HepG2 (cell line): ENCODE measurements around the gene KIAA1755. TPM values are rescaled to one million over a fixed set of nuclear protein-coding genes. Genes with fewer than 3 reads are reported as not detected.

Experiments used
- ATAC-seq: fragments of 200-7000 bp; cut with Tn5 transposase; 3 replicates; pipeline ENCODE4 v1.9.1; 2020; ENCODE audit warnings: mild to moderate bottlenecking, moderate library complexity
- BruUV-seq: library from RNA; stranded (reverse); fragments of 400-500 nt; replicated peaks from 2 replicates; lab custom pipeline; 2021; lab: Mats Ljungman, UMichigan
- CTCF ChIA-PET: fragments of 300-600 bp; formaldehyde crosslinking; extraction: SDS; loops from one replicate; lab custom pipeline; 2021; ENCODE audit warnings: low total read pairs, inconsistent platforms, low intra/inter-chr PET ratio; lab: Yijun Ruan, JAX
- POLR2A ChIA-PET: fragments of 350-600 bp; sonication (Branson Sonifier 250); formaldehyde crosslinking; loops from one replicate; lab custom pipeline; 2020; ENCODE audit warnings: antibody characterized with exemption, inconsistent platforms; lab: Yijun Ruan, JAX
- DNase-seq: peaks from one replicate; pipeline ENCODE4 v3.0.0-alpha.2; 2015; ENCODE audit warnings: low spot score
- FAIRE-seq: peaks from 3 replicates; lab custom pipeline; 2011; peaks lifted over from hg19 to GRCh38; lab: Jason Lieb, UNC
- H2AFZ ChIP-seq: one replicate; pipeline ENCODE4 v1.6.1; 2011; ENCODE audit warnings: low read length, inconsistent platforms
- H3K27ac ChIP-seq: fragments of 300-600 bp; 3 replicates; pipeline ENCODE4 v1.8.0; 2011; ENCODE audit warnings: mixed run types, mild to moderate bottlenecking, mixed read lengths, low read length, inconsistent platforms; ENCODE audit not compliant: insufficient read depth; ENCODE audit errors: extremely low read length
- H3K27me3 ChIP-seq, 2 experiments: fragments of 200-600 bp in 1 of 2; 2 replicates in 1 of 2; 3 replicates in 1 of 2; pipeline versions ENCODE4 v1.6.0 to v1.8.0; 2011; ENCODE audit warnings: low read length in 2 of 2, mild to moderate bottlenecking in 2 of 2, moderate library complexity in 2 of 2, inconsistent platforms in 1 of 2; ENCODE audit not compliant: insufficient read depth in 2 of 2, control insufficient read depth in 1 of 2
- H3K36me3 ChIP-seq, 2 experiments: fragments of 200-600 bp in 1 of 2; replicated peaks in 1 of 2; 2 replicates in 1 of 2; 3 replicates in 1 of 2; pipeline versions ENCODE4 v1.5.1 to v1.8.0; 2011; ENCODE audit warnings: low read length in 2 of 2, inconsistent platforms in 1 of 2; ENCODE audit not compliant: insufficient read depth in 2 of 2, control insufficient read depth in 1 of 2
- H3K4me1 ChIP-seq: 2 replicates; pipeline ENCODE4 v1.5.1; 2012; ENCODE audit warnings: low read length, inconsistent platforms; ENCODE audit not compliant: insufficient read depth
- H3K4me2 ChIP-seq: 2 replicates; pipeline ENCODE4 v1.6.0; 2011; ENCODE audit warnings: low read depth, low read length, inconsistent platforms
- H3K4me3 ChIP-seq, 3 experiments: fragments of 200-600 bp in 1 of 3; sonication (generic), shearing (Covaris generic) in 1 of 3; replicated peaks in 1 of 3; 2 replicates each; pipeline ENCODE4 v1.5.1; 2011 to 2016; ENCODE audit warnings: low read length in 3 of 3, inconsistent platforms in 2 of 3, low read depth in 2 of 3, mild to moderate bottlenecking in 2 of 3, control low read depth in 1 of 3, mixed read lengths in 1 of 3; ENCODE audit not compliant: insufficient read depth in 1 of 3
- H3K79me2 ChIP-seq: one replicate; pipeline ENCODE4 v1.6.1; 2011; ENCODE audit warnings: low read length, inconsistent platforms; ENCODE audit not compliant: insufficient read depth
- H3K9ac ChIP-seq: 2 replicates; pipeline ENCODE4 v1.6.0; 2011; ENCODE audit warnings: mild to moderate bottlenecking, low read depth, low read length, inconsistent platforms; ENCODE audit not compliant: insufficient read depth
- H3K9me3 ChIP-seq: 2 replicates; pipeline ENCODE4 v1.5.1; 2012; ENCODE audit warnings: mild to moderate bottlenecking, low read length
- H4K20me1 ChIP-seq: 2 replicates; pipeline ENCODE4 v1.6.0; 2011; ENCODE audit warnings: inconsistent platforms, mild to moderate bottlenecking, low read length, moderate library complexity; ENCODE audit not compliant: insufficient read depth
- CBX1 ChIP-seq: IDR thresholded peaks from one replicate; pipeline ENCODE4 v1.6.1; 2016; ENCODE audit warnings: antibody characterized with exemption, low read depth
- CEBPB ChIP-seq: IDR thresholded peaks from 2 replicates; pipeline ENCODE4 v1.6.1; 2011; ENCODE audit warnings: low read depth, low read length, improper control_type of control experiment, borderline replicate concordance
- CEBPG ChIP-seq: IDR thresholded peaks from 2 replicates; pipeline ENCODE4 v1.6.1; 2016
- DNMT1 ChIP-seq: sonication (generic); formaldehyde crosslinking; IDR thresholded peaks from 2 replicates; pipeline ENCODE4 v1.5.1; 2020; ENCODE audit warnings: mild to moderate bottlenecking, missing genetic modification reagents
- FOSL2 ChIP-seq: sonication (generic); formaldehyde crosslinking; IDR thresholded peaks from 2 replicates; pipeline ENCODE4 v1.4.0; 2020; ENCODE audit warnings: missing genetic modification reagents
- HDAC2 ChIP-seq: sonication (generic); formaldehyde crosslinking; IDR thresholded peaks from 2 replicates; pipeline ENCODE4 v1.4.0; 2020; ENCODE audit warnings: missing genetic modification reagents
- KLF12 ChIP-seq: sonication (generic); formaldehyde crosslinking; IDR thresholded peaks from 2 replicates; pipeline ENCODE4 v1.4.0; 2020; ENCODE audit warnings: missing genetic modification reagents, borderline replicate concordance
- MYC ChIP-seq: sonication (generic); formaldehyde crosslinking; IDR thresholded peaks from 2 replicates; pipeline ENCODE4 v1.9.0; 2021; ENCODE audit warnings: missing genetic modification reagents, borderline replicate concordance
- POLR2AphosphoS5 ChIP-seq: IDR thresholded peaks from 2 replicates; pipeline ENCODE4 v1.6.1; 2012; ENCODE audit warnings: low read depth, low read length
- SAFB2 ChIP-seq: sonication (generic); formaldehyde crosslinking; IDR thresholded peaks from 2 replicates; pipeline ENCODE4 v1.5.1; 2020; ENCODE audit warnings: missing genetic modification reagents, low read depth, mild to moderate bottlenecking, borderline replicate concordance
- SALL2 ChIP-seq: sonication (generic); formaldehyde crosslinking; IDR thresholded peaks from 2 replicates; pipeline ENCODE4 v1.8.1; 2023; ENCODE audit warnings: mild to moderate bottlenecking, missing genetic modification reagents, inconsistent platforms
- WIZ ChIP-seq: sonication (generic); formaldehyde crosslinking; IDR thresholded peaks from 2 replicates; pipeline ENCODE4 v1.5.1; 2020; ENCODE audit warnings: mild to moderate bottlenecking, missing genetic modification reagents
- ZC3H4 ChIP-seq: sonication (generic); formaldehyde crosslinking; IDR thresholded peaks from 2 replicates; pipeline ENCODE4 v1.4.0; 2020; ENCODE audit warnings: missing genetic modification reagents, borderline replicate concordance
- ZNF230 ChIP-seq: sonication (generic); formaldehyde crosslinking; IDR thresholded peaks from 2 replicates; pipeline ENCODE4 v1.4.0; 2020; ENCODE audit warnings: mild to moderate bottlenecking, missing genetic modification reagents
- ZNF256 ChIP-seq: sonication (generic); formaldehyde crosslinking; conservative IDR thresholded peaks from 2 replicates; pipeline ENCODE4 v1.4.0; 2020; ENCODE audit warnings: missing genetic modification reagents
- ZNF768 ChIP-seq: sonication (generic); formaldehyde crosslinking; IDR thresholded peaks from 2 replicates; pipeline ENCODE4 v1.4.0; 2020; ENCODE audit warnings: missing genetic modification reagents
- ZSCAN12 ChIP-seq: sonication (generic); formaldehyde crosslinking; IDR thresholded peaks from 2 replicates; pipeline ENCODE4 v1.9.0; 2021; ENCODE audit warnings: mild to moderate bottlenecking, missing genetic modification reagents
- ZSCAN9 ChIP-seq: IDR thresholded peaks from 2 replicates; pipeline ENCODE4 v1.6.1; 2016; ENCODE audit warnings: borderline replicate concordance
- WGBS: methylation state at CpG from one replicate; pipeline ENCODE4 v1.1.6; 2017; ENCODE audit warnings: low lambda C conversion rate; 5-methylcytosine and 5-hydroxymethylcytosine counted together
- in situ Hi-C: cut with HindIII; loops from 2 replicates; pipeline ENCODE4 v1.10.0; 2017; ENCODE audit warnings: low pct_unique_long_range_greater_than_20kb; ENCODE audit not compliant: extremely low pct_ligation_motif_present
- intact Hi-C: fragments of 100-400 bp; cut with micrococcal nuclease; formaldehyde crosslinking; loops from one replicate; pipeline ENCODE4 v1.10.0; 2022; ENCODE audit not compliant: unreplicated experiment
- polyA plus RNA-seq, 8 experiments: library from polyadenylated mRNA; depleted of rRNA in 3 of 8; stranded (reverse) in 7 of 8; unstranded in 1 of 8; fragments of >200 nt; fragmentation: Illumina TruSeq in 4 of 8; extraction: Trizol in 4 of 8; gene quantifications; 2 replicates each; pipeline versions ENCODE4 v1.2.1 to v1.2.3, GENCODE V29; 2011 to 2016; ENCODE audit warnings: low read depth in 4 of 8, missing spikeins in 1 of 8, mixed read lengths in 1 of 8; ENCODE audit not compliant: insufficient read depth in 1 of 8
- total RNA-seq, 5 experiments: library from RNA; depleted of rRNA; stranded (reverse); fragments of >200 nt; fragmentation: Illumina TruSeq; extraction: Trizol; gene quantifications; 2 replicates each; pipeline ENCODE4 v1.2.3, GENCODE V29; 2016; ENCODE audit warnings: low read depth in 1 of 5
- TF ChIP-seq, protein P1 (sequence below): sonication (generic); formaldehyde crosslinking; IDR thresholded peaks from 2 replicates; pipeline ENCODE4 v1.4.0; 2020; ENCODE audit warnings: mild to moderate bottlenecking, missing genetic modification reagents
- TF ChIP-seq, protein P2 (sequence below): sonication (generic); formaldehyde crosslinking; IDR thresholded peaks from 2 replicates; pipeline ENCODE4 v1.9.0; 2022; ENCODE audit warnings: missing genetic modification reagents, mild to moderate bottlenecking, borderline replicate concordance

Gene KIAA1755
- total and polyA plus RNA-seq, 2 of the 13 experiments (the other 11 are each of a cell fraction or from before 2014, with no cell fraction given) = 0.04 TPM; not detected in 1

- no peaks in the 10 kb centered on the region for H3K9me3 ChIP-seq
- H3K79me2 ChIP-seq = no peaks in the 10 kb centered on the region
- intact Hi-C loops (no loop called here), in situ Hi-C loops (no loop called here)
- peak; percentile 44 for ATAC-seq
- H3K36me3 ChIP-seq = no peaks in the 10 kb centered on the region
- DNase-seq = no peak
- 4% methylated on average over 8 of the region's 10 CpGs for WGBS
- ChIA-PET CTCF (interaction anchor here (1.1 kb wide), 1 partner anchor 9 kb away, joined by 3 read pairs; no protein-coding TSS in a partner anchor), POLR2A (no interaction called here)
- H2AFZ ChIP-seq = no peak overlapping the region
- H3K27ac ChIP-seq = no peak overlapping the region
- H4K20me1 ChIP-seq = no peaks in the 10 kb centered on the region
- peaks cover 12% of the 10 kb centered on the region; the same call in 1 of the 2 replicates for H3K4me1 ChIP-seq
- FAIRE-seq = peak; percentile 4
- H3K4me3 ChIP-seq = no peak overlapping the region
- TF ChIP-seq POLR2AphosphoS5 (no peak), KLF12 (CRISPR knock-in tag) (no peak), SALL2 (CRISPR knock-in tag) (no peak), ZC3H4 (no peak), ZNF230 (CRISPR knock-in tag) (no peak), FOSL2 (CRISPR knock-in tag) (0 out of 2 replicates have a peak, but pooled peaks have one; percentile 18), ZNF256 (CRISPR knock-in tag) (no peak), ZSCAN12 (CRISPR knock-in tag) (no peak), CBX1 (no peak), HDAC2 (CRISPR knock-in tag) (no peak), WIZ (CRISPR knock-in tag) (no peak), CEBPG (CRISPR knock-in tag) (peak; percentile 52), ZSCAN9 (CRISPR knock-in tag) (no peak), ZNF768 (peak; percentile 76), CEBPB (peak; percentile 63; the same call in 1 of the 2 replicates), SAFB2 (no peak), DNMT1 (no peak), MYC (CRISPR knock-in tag) (no peak)
- TF ChIP-seq, protein P1, sequence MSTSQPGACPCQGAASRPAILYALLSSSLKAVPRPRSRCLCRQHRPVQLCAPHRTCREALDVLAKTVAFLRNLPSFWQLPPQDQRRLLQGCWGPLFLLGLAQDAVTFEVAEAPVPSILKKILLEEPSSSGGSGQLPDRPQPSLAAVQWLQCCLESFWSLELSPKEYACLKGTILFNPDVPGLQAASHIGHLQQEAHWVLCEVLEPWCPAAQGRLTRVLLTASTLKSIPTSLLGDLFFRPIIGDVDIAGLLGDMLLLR (CRISPR knock-in tag) = no peak
- TF ChIP-seq, protein P2, sequence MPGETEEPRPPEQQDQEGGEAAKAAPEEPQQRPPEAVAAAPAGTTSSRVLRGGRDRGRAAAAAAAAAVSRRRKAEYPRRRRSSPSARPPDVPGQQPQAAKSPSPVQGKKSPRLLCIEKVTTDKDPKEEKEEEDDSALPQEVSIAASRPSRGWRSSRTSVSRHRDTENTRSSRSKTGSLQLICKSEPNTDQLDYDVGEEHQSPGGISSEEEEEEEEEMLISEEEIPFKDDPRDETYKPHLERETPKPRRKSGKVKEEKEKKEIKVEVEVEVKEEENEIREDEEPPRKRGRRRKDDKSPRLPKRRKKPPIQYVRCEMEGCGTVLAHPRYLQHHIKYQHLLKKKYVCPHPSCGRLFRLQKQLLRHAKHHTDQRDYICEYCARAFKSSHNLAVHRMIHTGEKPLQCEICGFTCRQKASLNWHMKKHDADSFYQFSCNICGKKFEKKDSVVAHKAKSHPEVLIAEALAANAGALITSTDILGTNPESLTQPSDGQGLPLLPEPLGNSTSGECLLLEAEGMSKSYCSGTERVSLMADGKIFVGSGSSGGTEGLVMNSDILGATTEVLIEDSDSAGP (CRISPR knock-in tag) = no peak
- BruUV-seq = no TSS peak
- peaks cover 0 to 30% of the 10 kb centered on the region in 2 experiments; a peak in 2 of 5 replicates for H3K27me3 ChIP-seq
- no peak overlapping the region for H3K9ac ChIP-seq
- H3K4me2 ChIP-seq = no peak overlapping the region
These were observed 28.9 kb downstream of the KIAA1755 start for GRCh38 chr20:38231531-38232121.
